ENCODE measurements around the gene PANX1.
"Not testable (repeated sequence)": the region's sequence is repeated elsewhere in the genome, so short reads cannot be mapped to it uniquely, and the experiment has no call there.

The PANX1 gene

DNA sequence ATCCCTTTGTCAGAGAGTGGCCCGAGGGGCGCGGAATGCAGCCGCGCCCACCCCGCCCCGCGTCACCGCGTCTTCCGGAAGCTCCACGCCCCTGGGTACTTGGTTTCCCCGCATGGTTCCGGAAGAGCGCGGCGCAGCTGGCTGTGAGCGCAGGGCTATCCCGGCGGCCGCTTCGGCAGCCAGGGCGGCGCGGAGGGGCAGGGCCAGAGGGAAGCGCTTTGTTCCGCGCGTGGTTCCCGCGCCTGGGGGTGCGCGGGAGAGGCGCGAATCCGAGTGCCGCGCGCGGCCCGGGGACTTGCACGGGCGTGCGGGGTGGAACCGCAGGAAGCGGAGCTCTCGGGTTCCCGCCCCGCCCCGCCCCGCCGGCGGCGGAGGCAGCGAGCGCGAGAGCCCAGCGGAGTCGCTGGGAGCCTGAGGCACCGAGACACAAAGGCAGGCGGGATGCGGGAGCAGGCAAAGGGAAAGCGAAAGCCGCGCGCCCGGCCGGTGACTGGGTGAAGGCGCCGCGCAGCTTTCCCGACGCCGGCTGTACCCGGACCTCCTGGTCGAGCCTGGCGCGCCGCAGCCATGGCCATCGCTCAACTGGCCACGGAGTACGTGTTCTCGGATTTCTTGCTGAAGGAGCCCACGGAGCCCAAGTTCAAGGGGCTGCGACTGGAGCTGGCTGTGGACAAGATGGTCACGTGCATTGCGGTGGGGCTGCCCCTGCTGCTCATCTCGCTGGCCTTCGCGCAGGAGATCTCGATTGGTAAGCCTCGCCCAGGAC lies at the start of gene PANX1:
TSS of gene PANX1 (plus strand) at position 96 of the 766 bp plus-strand sequence. CDS start at position 568, 472 bp downstream.
- no peak for DNase-seq

GRCh38 chr11:94084164-94084563 lies 44.5 kb upstream of the PANX1 start:
- DNase-seq, result no peak

GRCh38 chr11:94088906-94089305 lies 39.7 kb upstream of the PANX1 start:
- no peak for DNase-seq

- DNase-seq, result no peak
These were observed 39.3 kb upstream of the PANX1 start for GRCh38 chr11:94089341-94089740.

GRCh38 chr11:94090401-94090800 lies 38.2 kb upstream of the PANX1 start:
- no peak for DNase-seq

DNA sequence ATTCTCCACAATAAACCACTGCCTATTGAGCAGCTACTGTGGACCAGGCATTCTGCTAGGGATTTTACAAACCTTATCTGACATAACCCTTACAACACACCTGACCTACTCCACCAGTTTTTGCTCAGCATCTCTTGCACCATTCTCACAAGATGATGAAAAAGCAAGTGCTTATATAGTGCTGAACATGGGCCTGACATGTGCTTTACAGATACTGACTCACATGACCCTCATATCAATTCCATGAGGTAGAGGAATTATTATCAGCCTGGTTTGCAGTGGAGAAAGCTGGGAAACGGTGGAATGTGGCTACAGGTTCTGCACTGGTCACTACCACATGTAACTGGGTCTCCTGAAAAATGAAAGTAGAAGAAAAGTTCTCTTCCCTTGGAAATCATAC lies 37.5 kb upstream of the PANX1 start:
- DNase-seq, result no peak

- DNase-seq, result no peak
These were observed 28.4 kb upstream of the PANX1 start for GRCh38 chr11:94100253-94100652.

GRCh38 chr11:94103471-94103870 lies 25.2 kb upstream of the PANX1 start:
- DNase-seq, result no peak

DNA sequence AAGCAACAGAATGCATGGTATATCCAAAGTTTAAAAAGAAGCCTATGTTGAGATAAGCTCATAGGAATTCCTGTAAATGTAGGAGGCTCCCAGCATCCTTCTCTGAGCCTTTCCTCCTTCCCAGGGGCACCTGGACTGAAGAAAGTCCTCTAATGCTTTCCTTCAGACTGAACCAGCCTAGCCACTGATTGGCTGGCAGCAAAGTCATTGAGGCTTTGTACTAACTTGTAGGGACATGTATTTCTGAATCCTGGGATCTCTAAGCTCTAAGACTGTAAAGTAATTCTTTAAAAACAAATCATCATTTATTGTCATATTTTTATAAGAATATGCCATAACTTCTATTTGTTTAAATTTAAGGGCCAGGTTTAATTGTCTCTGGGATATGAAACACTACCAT lies 23.9 kb upstream of the PANX1 start:
- no peak for DNase-seq

GRCh38 chr11:94106716-94107115 lies 21.9 kb upstream of the PANX1 start:
- DNase-seq, result no peak

DNA sequence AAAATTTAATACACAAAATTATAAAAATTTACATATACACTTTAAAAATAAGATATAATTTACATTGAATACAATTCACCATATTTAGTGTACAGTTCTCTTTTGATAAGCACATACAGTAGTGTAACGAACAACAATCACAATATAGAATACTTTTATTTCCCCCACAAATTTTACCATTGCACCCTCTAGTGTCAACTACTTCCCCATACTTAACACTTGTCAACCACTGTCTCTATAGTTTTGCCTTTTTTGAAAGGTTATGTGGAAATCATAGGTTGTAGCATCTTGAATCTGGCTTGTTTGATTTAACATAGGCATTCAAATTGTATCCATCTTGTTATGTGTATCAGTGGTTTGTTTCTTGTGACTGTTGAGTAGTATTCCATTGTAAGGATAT lies 21.3 kb upstream of the PANX1 start:
- DNase-seq, result no peak

GRCh38 chr11:94111241-94111640 lies 17.4 kb upstream of the PANX1 start:
- no peak for DNase-seq

DNA sequence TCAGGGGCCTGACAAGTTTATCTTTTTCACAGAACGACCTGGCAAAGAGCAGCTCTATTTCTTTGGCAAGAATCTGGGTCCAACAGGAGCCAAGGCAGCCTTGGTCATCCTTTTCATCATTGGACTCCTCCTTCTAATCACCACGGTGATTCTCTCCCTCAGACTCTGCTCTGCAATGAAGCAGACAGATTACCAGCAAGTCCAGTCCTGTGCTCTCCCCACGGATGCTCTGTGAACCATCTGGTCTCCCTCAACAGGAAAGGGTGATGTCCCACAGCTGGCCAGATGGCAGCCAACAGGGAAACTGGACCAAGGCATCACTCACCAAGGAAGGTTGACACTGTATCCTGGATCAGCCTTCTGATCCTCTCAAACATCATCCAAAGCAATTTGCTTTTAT lies 17.0 kb upstream of the PANX1 start:
- no peak for DNase-seq

- no peak for DNase-seq
These were observed 16.3 kb upstream of the PANX1 start for GRCh38 chr11:94112206-94112953.

GRCh38 chr11:94117197-94117574 lies 11.5 kb upstream of the PANX1 start:
- no peak for DNase-seq

- no peak for DNase-seq
These were observed 10.8 kb upstream of the PANX1 start for GRCh38 chr11:94117871-94118270.

DNA sequence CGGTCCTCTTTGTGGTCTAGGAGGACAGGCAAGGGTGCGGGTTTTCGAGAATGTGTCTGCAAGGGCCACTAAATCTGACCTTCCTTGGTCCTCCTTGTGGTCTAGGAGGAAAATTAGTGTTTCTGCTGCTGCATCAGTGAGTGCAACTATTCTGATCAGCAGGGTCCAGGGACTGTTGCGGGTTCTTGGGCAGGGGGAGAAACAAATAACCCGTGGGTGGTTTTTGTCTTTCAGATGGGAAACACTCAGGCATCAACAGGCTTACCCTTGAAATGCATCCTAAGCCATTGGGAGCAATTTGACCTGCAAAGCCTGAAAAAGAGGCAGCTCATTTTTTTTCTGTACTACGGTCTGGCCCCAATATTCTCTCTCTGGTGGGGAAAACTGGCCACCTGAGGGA lies 9.0 kb upstream of the PANX1 start:
- not testable (repeated sequence) for DNase-seq

GRCh38 chr11:94120516-94120915 lies 8.1 kb upstream of the PANX1 start:
- not testable (repeated sequence) for DNase-seq

- no peak for DNase-seq
These were observed 7.7 kb upstream of the PANX1 start for GRCh38 chr11:94120946-94121345.

DNA sequence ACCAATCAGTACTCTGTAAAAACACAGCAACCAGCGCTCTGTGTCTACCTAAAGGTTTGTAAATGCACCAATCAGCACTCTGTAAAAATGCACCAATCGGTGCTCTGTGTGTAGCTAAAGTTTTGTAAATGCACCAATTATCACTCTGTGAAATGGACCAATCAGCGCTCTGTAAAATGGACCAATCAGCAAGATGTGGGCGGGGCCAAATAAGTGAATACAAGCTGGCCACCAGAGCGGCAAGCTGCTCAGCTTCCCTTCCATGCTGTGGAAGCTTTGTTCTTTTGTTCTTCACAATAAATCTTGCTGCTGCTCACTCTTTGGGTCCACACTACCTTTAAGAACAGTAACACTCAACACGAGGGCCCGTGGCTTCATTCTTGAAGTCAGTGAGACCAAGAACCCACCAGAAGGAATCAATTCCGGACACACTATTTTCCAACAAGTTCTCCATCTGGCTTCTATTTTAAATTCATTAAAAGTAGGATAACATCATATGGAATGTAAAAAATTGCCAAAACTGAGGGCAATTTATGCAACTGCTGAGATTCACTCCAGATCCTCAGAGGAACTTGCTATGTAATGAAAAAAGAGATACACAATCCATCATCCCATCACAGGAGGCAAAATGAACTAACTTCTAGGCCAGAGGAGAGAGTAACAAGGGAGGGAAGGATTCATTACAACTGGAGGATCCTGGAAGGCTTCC lies 3.1 kb upstream of the PANX1 start:
- DNase-seq, result no peak

DNA sequence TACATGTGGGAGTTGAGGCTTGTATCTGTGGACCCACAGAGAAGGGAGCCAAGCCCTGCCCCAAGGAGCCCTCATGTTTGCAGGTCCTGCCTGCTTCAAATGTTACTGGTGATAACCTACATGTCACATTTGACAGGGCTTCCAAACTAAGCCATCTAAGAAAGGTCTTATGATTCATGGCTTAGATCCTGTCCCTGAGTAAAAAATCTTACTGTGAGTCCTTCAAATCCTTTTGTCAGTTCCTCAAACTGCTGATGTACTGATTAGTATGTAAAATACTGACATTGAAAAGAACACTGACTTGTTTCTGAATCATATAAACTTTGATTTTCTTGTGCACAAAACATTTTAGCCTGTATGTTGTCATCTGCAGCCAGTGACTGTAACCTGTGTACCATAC lies 1.0 kb upstream of the PANX1 start:
- no peak for DNase-seq

DNA sequence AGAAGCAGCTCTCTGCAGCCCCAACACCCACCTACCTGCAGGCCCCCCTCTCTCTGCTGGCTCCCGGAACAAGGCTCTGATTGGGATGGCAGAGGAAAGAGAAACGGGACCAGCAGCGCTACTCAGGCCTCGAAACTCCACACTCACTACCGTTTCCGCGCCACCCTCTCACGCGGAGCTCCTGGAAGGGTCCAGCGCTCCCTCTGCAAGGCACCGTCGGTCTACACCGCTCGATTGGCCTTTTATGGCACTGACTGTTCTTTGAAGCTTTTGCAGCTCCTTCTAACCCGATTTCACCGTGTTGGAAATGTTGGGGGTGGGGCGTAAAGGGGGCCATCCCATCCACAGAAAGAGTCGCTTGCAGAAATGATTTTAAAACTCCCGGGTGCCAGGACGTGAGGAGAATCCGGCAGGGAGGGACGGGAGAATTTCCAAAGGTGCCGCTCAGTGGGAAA lies 323 bp upstream of the PANX1 start:
- DNase-seq, result no peak

- DNase-seq, result no peak
These were observed 1.1 kb downstream of the PANX1 start for GRCh38 chr11:94129512-94130297.

Data from NCI-H2081 treated with DMSO at 0.1 percent for 48 hours (cell line).